ENCODE measurements around the gene PIPOX. TPM values are rescaled to one million over a fixed set of nuclear protein-coding genes. Genes with fewer than 3 reads are reported as not detected.

Gene PIPOX
- total and polyA plus RNA-seq, 2 of the 13 experiments (the other 11 are each of a cell fraction or from before 2014, with no cell fraction given) = 87.3 to 154 TPM

DNA sequence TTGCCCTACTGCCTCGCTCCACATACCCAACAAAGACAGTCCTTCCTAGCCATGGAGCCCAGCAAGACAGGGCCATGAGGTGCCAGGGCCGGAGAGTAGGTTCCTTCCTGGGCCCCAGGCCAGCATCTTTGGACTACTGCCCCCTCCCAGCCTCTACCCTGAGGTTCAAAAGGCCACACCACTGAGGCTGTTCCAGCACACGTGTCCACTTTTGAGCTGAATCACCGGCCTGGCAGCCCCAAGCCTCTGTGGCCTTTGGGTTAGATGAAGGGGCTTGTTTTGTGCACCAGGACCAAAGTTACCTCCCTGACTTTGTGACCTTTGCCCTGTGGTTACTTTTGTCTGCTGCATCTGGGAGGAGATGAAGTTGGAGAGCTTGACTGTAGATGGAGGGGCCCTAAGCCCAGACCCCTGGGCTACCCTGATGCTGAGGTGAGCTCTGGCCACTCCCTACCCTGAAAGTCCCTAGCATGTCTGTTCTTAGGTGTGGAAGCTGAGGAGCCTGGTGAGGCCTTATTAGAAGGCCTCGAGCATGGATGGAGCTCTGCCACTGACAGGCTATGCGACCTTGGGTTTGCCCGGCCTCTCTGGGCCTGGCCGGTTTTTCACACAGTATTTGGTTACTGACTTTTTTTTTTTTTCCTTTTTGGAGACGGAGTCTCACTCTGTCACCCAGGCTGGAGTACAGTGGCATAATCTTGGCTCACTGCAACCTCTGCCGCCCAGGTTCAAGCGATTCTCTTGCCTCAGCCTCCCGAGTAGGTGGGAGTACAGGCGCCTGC, 49.1 kb upstream of the PIPOX start (continued):
- TF ChIP-seq ZNF775 (CRISPR knock-in tag; IDR thresholded peaks at IDR 0.05; ENCODE audit: borderline replicate concordance) (no peak), MYNN (CRISPR knock-in tag; IDR thresholded peaks at IDR 0.05; ENCODE audit: low read depth) (no peak), ZNF343 (CRISPR knock-in tag; IDR thresholded peaks at IDR 0.05) (no peak), NCOA1 (CRISPR knock-in tag; IDR thresholded peaks at IDR 0.05) (no peak), AKAP8 (CRISPR knock-in tag; IDR thresholded peaks at IDR 0.05) (no peak), HNF4G (IDR thresholded peaks at IDR 0.05; ENCODE audit: borderline replicate concordance, low read depth, low read length) (peak; percentile 46; the same call in 1 of the 2 replicates), HNF4G (CRISPR knock-in tag; IDR thresholded peaks at IDR 0.05; ENCODE audit: borderline replicate concordance, low read depth) (no peak; the same call in 1 of the 2 replicates), ZSCAN29 (CRISPR knock-in tag; conservative IDR thresholded peaks at IDR 0.05) (no peak), CREM (IDR thresholded peaks at IDR 0.05) (no peak), CREM (CRISPR knock-in tag; IDR thresholded peaks at IDR 0.05) (no peak), ZNF253 (CRISPR knock-in tag; IDR thresholded peaks at IDR 0.05; ENCODE audit: borderline replicate concordance) (no peak), ZNF773 (CRISPR knock-in tag; IDR thresholded peaks at IDR 0.05; ENCODE audit: borderline replicate concordance) (no peak), SP2 (CRISPR knock-in tag; IDR thresholded peaks at IDR 0.05) (no peak), KMT2A (CRISPR knock-in tag; IDR thresholded peaks at IDR 0.05) (no peak)
- TF ChIP-seq, protein P1, sequence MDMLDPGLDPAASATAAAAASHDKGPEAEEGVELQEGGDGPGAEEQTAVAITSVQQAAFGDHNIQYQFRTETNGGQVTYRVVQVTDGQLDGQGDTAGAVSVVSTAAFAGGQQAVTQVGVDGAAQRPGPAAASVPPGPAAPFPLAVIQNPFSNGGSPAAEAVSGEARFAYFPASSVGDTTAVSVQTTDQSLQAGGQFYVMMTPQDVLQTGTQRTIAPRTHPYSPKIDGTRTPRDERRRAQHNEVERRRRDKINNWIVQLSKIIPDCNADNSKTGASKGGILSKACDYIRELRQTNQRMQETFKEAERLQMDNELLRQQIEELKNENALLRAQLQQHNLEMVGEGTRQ (IDR thresholded peaks at IDR 0.05; ENCODE audit: low read depth, low read length) = no peak
- TF ChIP-seq, protein P1 (CRISPR knock-in tag; IDR thresholded peaks at IDR 0.05; ENCODE audit: borderline replicate concordance) = 0 out of 2 replicates have a peak, but pooled peaks have one; percentile 45
- TF ChIP-seq, protein P2, sequence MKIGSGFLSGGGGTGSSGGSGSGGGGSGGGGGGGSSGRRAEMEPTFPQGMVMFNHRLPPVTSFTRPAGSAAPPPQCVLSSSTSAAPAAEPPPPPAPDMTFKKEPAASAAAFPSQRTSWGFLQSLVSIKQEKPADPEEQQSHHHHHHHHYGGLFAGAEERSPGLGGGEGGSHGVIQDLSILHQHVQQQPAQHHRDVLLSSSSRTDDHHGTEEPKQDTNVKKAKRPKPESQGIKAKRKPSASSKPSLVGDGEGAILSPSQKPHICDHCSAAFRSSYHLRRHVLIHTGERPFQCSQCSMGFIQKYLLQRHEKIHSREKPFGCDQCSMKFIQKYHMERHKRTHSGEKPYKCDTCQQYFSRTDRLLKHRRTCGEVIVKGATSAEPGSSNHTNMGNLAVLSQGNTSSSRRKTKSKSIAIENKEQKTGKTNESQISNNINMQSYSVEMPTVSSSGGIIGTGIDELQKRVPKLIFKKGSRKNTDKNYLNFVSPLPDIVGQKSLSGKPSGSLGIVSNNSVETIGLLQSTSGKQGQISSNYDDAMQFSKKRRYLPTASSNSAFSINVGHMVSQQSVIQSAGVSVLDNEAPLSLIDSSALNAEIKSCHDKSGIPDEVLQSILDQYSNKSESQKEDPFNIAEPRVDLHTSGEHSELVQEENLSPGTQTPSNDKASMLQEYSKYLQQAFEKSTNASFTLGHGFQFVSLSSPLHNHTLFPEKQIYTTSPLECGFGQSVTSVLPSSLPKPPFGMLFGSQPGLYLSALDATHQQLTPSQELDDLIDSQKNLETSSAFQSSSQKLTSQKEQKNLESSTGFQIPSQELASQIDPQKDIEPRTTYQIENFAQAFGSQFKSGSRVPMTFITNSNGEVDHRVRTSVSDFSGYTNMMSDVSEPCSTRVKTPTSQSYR (CRISPR knock-in tag; IDR thresholded peaks at IDR 0.05; ENCODE audit: borderline replicate concordance) = no peak
- TF ChIP-seq, protein P3, sequence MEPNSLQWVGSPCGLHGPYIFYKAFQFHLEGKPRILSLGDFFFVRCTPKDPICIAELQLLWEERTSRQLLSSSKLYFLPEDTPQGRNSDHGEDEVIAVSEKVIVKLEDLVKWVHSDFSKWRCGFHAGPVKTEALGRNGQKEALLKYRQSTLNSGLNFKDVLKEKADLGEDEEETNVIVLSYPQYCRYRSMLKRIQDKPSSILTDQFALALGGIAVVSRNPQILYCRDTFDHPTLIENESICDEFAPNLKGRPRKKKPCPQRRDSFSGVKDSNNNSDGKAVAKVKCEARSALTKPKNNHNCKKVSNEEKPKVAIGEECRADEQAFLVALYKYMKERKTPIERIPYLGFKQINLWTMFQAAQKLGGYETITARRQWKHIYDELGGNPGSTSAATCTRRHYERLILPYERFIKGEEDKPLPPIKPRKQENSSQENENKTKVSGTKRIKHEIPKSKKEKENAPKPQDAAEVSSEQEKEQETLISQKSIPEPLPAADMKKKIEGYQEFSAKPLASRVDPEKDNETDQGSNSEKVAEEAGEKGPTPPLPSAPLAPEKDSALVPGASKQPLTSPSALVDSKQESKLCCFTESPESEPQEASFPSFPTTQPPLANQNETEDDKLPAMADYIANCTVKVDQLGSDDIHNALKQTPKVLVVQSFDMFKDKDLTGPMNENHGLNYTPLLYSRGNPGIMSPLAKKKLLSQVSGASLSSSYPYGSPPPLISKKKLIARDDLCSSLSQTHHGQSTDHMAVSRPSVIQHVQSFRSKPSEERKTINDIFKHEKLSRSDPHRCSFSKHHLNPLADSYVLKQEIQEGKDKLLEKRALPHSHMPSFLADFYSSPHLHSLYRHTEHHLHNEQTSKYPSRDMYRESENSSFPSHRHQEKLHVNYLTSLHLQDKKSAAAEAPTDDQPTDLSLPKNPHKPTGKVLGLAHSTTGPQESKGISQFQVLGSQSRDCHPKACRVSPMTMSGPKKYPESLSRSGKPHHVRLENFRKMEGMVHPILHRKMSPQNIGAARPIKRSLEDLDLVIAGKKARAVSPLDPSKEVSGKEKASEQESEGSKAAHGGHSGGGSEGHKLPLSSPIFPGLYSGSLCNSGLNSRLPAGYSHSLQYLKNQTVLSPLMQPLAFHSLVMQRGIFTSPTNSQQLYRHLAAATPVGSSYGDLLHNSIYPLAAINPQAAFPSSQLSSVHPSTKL (CRISPR knock-in tag; IDR thresholded peaks at IDR 0.05) = peak; percentile 24; the same call in 1 of the 2 replicates
- TF ChIP-seq, protein P4, sequence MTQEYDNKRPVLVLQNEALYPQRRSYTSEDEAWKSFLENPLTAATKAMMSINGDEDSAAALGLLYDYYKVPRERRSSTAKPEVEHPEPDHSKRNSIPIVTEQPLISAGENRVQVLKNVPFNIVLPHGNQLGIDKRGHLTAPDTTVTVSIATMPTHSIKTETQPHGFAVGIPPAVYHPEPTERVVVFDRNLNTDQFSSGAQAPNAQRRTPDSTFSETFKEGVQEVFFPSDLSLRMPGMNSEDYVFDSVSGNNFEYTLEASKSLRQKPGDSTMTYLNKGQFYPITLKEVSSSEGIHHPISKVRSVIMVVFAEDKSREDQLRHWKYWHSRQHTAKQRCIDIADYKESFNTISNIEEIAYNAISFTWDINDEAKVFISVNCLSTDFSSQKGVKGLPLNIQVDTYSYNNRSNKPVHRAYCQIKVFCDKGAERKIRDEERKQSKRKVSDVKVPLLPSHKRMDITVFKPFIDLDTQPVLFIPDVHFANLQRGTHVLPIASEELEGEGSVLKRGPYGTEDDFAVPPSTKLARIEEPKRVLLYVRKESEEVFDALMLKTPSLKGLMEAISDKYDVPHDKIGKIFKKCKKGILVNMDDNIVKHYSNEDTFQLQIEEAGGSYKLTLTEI (CRISPR knock-in tag; conservative IDR thresholded peaks at IDR 0.05) = no peak
